ENCODE results near the gene MUSTN1.

Gene MUSTN1

GRCh38 chr3:52857864-52858263 is 23.0 kb upstream of the MUSTN1 start:
- no peak overlapping the region for H3K4me3 ChIP-seq (ENCODE audit: low read depth, low read length)
- no peak for TF ChIP-seq CTCF (IDR thresholded peaks at IDR 0.05; ENCODE audit: low read depth, low read length)
- in situ Hi-C loops (cut with HindIII; ENCODE audit: low sequenced_read_pairs), result no loop called here
- DNase-seq (ENCODE audit: low read depth, low spot score), result no peak

- DNase-seq (ENCODE audit: low read depth, low spot score), result no peak
- no peak overlapping the region for H3K4me3 ChIP-seq (ENCODE audit: low read depth, low read length)
- in situ Hi-C loops (cut with HindIII; ENCODE audit: low sequenced_read_pairs), result no loop called here
- TF ChIP-seq CTCF (IDR thresholded peaks at IDR 0.05; ENCODE audit: low read depth, low read length), result no peak
Measured at GRCh38 chr3:52857133-52857532, 22.3 kb upstream of the MUSTN1 start.

- no peak for DNase-seq (ENCODE audit: low read depth, low spot score)
- in situ Hi-C loops (cut with HindIII; ENCODE audit: low sequenced_read_pairs), result no loop called here
- no peak overlapping the region for H3K4me3 ChIP-seq (ENCODE audit: low read depth, low read length)
- TF ChIP-seq CTCF (IDR thresholded peaks at IDR 0.05; ENCODE audit: low read depth, low read length), result no peak
Measured at GRCh38 chr3:52856666-52857065, 21.8 kb upstream of the MUSTN1 start.

- H3K4me3 ChIP-seq (ENCODE audit: low read depth, low read length), result no peak overlapping the region
- TF ChIP-seq CTCF (IDR thresholded peaks at IDR 0.05; ENCODE audit: low read depth, low read length), result no peak
- in situ Hi-C loops (cut with HindIII; ENCODE audit: low sequenced_read_pairs), result no loop called here
- no peak for DNase-seq (ENCODE audit: low read depth, low spot score)
Measured at GRCh38 chr3:52854013-52854412, 19.2 kb upstream of the MUSTN1 start.

- DNase-seq (ENCODE audit: low read depth, low spot score), result no peak
- H3K4me3 ChIP-seq (ENCODE audit: low read depth, low read length), result no peak overlapping the region
- in situ Hi-C loops (cut with HindIII; ENCODE audit: low sequenced_read_pairs), result no loop called here
- TF ChIP-seq CTCF (IDR thresholded peaks at IDR 0.05; ENCODE audit: low read depth, low read length), result no peak
Measured at GRCh38 chr3:52852419-52852818, 17.6 kb upstream of the MUSTN1 start.

GRCh38 chr3:52851348-52851747 is 16.5 kb upstream of the MUSTN1 start:
- no peak overlapping the region for H3K4me3 ChIP-seq (ENCODE audit: low read depth, low read length)
- in situ Hi-C loops (cut with HindIII; ENCODE audit: low sequenced_read_pairs), result no loop called here
- peak; percentile 29 for DNase-seq (ENCODE audit: low read depth, low spot score)
- TF ChIP-seq CTCF (IDR thresholded peaks at IDR 0.05; ENCODE audit: low read depth, low read length), result peak; percentile 58

- H3K4me3 ChIP-seq (ENCODE audit: low read depth, low read length), result no peak overlapping the region
- TF ChIP-seq CTCF (IDR thresholded peaks at IDR 0.05; ENCODE audit: low read depth, low read length), result no peak
- in situ Hi-C loops (cut with HindIII; ENCODE audit: low sequenced_read_pairs), result no loop called here
- no peak for DNase-seq (ENCODE audit: low read depth, low spot score)
Measured at GRCh38 chr3:52849656-52850055, 14.8 kb upstream of the MUSTN1 start.
